Activated naive CD4-positive, alpha-beta T cell treated with anti-CD3 and anti-CD28 coated beads for 36 hours (primary cell): Measurements from ENCODE around the gene TBPL2. TPM values are rescaled to one million over a fixed set of nuclear protein-coding genes. Genes with fewer than 3 reads are reported as not detected.

Experiments
- CTCF ChIA-PET: fragments of 350-600 bp; sonication (Branson Sonifier 250); formaldehyde crosslinking; loops from one replicate; lab custom pipeline; 2021; ENCODE audit warnings: antibody characterized with exemption; lab: Charles Lee
- DNase-seq: peaks from one replicate; pipeline ENCODE4 v3.0.0-alpha.2; 2020
- H3K27ac Mint-ChIP-seq: one replicate; pipeline ENCODE4 v1.8.0; 2021; ENCODE audit warnings: mild to moderate bottlenecking, mixed read lengths
- H3K27me3 Mint-ChIP-seq: one replicate; pipeline ENCODE4 v1.8.0; 2021; ENCODE audit warnings: low read depth, mixed read lengths
- H3K36me3 Mint-ChIP-seq: one replicate; pipeline ENCODE4 v1.8.0; 2021; ENCODE audit warnings: low read depth, mixed read lengths
- H3K4me1 Mint-ChIP-seq: one replicate; pipeline ENCODE4 v1.8.0; 2021; ENCODE audit warnings: low read depth, mixed read lengths
- H3K4me3 Mint-ChIP-seq: one replicate; pipeline ENCODE4 v1.8.0; 2021; ENCODE audit warnings: mild to moderate bottlenecking, moderate library complexity, mixed read lengths
- H3K9me3 Mint-ChIP-seq: one replicate; pipeline ENCODE4 v1.8.0; 2021; ENCODE audit warnings: mixed read lengths
- intact Hi-C: fragments of 100-400 bp; cut with micrococcal nuclease; formaldehyde crosslinking; loops from one replicate; pipeline ENCODE4 v1.15.1; 2023
- total RNA-seq, 2 experiments: library from RNA; stranded (reverse); gene quantifications; one replicate each; pipeline ENCODE4 v1.2.3, GENCODE V29; 2021

The TBPL2 gene
- total RNA-seq, 2 experiments from 2014 or later: not detected

DNA sequence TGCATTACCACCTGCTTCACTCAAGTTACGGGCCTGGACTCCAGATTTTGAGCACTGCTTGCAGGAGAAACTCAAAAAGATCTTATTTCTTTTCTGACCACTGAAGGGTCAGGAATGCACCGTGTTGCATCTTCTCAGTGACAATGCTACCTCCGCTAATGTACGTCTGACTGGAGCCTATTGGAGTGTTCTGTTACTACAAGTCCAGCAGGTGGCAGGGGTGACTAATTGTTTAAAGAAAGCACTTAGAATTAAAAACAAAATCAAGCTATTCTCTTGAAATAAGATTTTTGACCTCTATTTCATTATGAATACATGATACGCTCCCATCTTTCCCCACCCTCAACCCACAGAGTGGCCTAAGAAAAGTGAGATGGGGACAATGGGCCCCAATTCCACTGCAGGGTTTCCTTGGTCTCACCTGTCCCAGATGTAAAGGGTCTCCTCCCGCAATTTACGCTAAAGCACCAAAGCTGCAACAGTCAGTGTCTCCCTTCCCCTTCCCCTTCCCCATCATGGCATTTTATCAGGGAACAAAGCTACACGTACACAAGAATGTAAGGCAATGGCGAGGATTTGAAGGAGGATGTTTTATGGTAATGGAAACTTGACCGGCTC is 2.2 kb downstream of the TBPL2 start:
- peak; percentile 32 for DNase-seq
- H3K27ac Mint-ChIP-seq: no peak overlapping the region
- H3K27me3 Mint-ChIP-seq: no peaks in the 10 kb centered on the region
- intact Hi-C loops: loop anchor here (2.0 kb wide), 1 partner anchor 903 kb away; no protein-coding TSS in a partner anchor
- no peaks in the 10 kb centered on the region for H3K36me3 Mint-ChIP-seq
- peaks cover 21% of the 10 kb centered on the region for H3K4me1 Mint-ChIP-seq
- CTCF ChIA-PET: interaction anchor here (0.7 to 2.3 kb wide), 8 partner anchors 9 to 335 kb away, joined by 3 to 12 read pairs (median 4); no protein-coding TSS in a partner anchor
- H3K9me3 Mint-ChIP-seq: no peaks in the 10 kb centered on the region
- H3K4me3 Mint-ChIP-seq: no peak overlapping the region

GRCh38 chr14:55436931-55437330 is 3.5 kb downstream of the TBPL2 start:
- no peaks in the 10 kb centered on the region for H3K27me3 Mint-ChIP-seq
- intact Hi-C loops: no loop called here
- H3K9me3 Mint-ChIP-seq: no peaks in the 10 kb centered on the region
- DNase-seq: no peak
- CTCF ChIA-PET: interaction anchor here (1.2 to 2.3 kb wide), 3 partner anchors 20 to 224 kb away, joined by 3 to 12 read pairs (median 4); no protein-coding TSS in a partner anchor
- H3K27ac Mint-ChIP-seq: no peak overlapping the region
- H3K4me3 Mint-ChIP-seq: no peak overlapping the region
- no peaks in the 10 kb centered on the region for H3K36me3 Mint-ChIP-seq
- peaks cover 26% of the 10 kb centered on the region for H3K4me1 Mint-ChIP-seq

- Mint-ChIP-seq H3K4me3 (no peak overlapping the region), H3K4me1 (peaks cover 26% of the 10 kb centered on the region), H3K36me3 (no peaks in the 10 kb centered on the region), H3K27me3 (no peaks in the 10 kb centered on the region), H3K27ac (no peak overlapping the region), H3K9me3 (no peaks in the 10 kb centered on the region)
- intact Hi-C loops: no loop called here
- CTCF ChIA-PET: interaction anchor here (0.6 to 2.9 kb wide), 3 partner anchors 8 to 176 kb away, joined by 3 to 13 read pairs (median 4); no protein-coding TSS in a partner anchor
- no peak for DNase-seq
These were observed 3.9 kb downstream of the TBPL2 start for GRCh38 chr14:55436519-55436918.

DNA sequence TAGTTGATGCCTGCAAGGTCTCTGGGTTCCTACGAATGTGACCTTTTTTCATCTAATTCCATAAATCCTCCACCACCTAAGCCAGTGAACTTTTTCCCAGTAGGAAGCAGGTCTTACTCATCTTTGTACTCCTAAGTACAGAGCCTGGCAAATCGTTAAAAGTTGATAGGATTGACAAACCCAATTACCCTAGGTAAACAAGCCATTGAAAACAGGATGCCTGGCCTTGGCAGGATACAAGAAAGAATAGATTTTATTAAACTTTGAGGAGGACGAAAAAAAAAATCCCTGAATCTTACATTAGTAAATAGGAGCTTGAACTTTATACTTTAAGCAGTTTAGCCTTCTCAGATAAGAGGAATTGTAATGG is 5.6 kb downstream of the TBPL2 start:
- H3K27ac Mint-ChIP-seq: peak overlapping the region; percentile 18
- H3K27me3 Mint-ChIP-seq: no peaks in the 10 kb centered on the region
- intact Hi-C loops: loop anchor here (1.0 kb wide), 2 partner anchors 163 to 221 kb away; partner anchors contain the start of gene FBXO34
- DNase-seq: no peak
- H3K4me3 Mint-ChIP-seq: no peak overlapping the region
- CTCF ChIA-PET: interaction anchor here (0.7 to 2.9 kb wide), 6 partner anchors 9 to 683 kb away, joined by 3 to 16 read pairs (median 8); partner anchors contain the start of gene PELI2
- H3K9me3 Mint-ChIP-seq: no peaks in the 10 kb centered on the region
- no peaks in the 10 kb centered on the region for H3K36me3 Mint-ChIP-seq
- peaks cover 31% of the 10 kb centered on the region for H3K4me1 Mint-ChIP-seq

DNA sequence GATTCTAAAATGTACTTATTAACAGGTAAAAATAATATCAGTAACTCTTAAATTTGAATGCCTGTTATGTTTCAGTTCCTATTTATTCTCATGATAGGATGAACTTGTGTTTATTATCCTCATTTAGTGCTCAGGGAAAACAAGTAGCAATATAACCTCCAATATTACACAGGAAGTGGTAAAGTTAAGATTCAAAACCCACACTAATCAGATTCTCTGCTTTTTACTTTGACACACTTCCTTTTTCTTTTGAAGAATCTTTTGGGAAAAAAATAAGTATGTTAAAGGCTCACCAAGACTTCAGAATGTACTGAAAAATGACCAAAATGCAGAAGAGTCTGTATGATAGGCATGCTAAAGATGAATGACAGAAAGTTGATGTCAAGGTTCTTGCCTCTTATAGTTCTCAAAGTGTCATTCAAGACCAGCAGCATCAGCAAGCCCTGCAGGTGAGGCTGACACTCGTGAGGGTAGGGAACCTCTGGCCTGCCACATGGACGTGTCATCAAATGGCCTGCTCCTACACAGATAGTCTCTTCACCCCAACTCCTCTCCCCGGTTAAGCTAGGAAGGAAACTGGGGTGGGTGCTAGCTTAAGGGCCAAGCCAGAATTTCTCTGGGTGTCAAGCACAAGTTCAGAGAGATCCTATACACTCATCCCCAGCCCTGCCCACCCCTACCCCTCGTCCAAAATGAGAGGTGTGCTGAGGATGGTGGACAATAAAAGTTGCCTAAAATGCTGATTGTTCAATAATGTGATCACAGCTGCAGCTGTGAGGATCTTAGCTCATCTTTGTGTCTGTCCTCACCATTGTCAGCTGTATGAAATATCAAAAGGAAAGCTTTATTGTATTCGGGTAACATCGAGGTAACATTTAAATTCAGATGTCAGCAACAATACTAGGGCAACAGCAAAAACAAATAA is 6.3 kb downstream of the TBPL2 start:
- H3K9me3 Mint-ChIP-seq: no peaks in the 10 kb centered on the region
- no peaks in the 10 kb centered on the region for H3K36me3 Mint-ChIP-seq
- no peak overlapping the region for H3K4me3 Mint-ChIP-seq
- CTCF ChIA-PET: interaction anchor here (0.6 to 3.0 kb wide), 11 partner anchors 9 to 684 kb away, joined by 3 to 16 read pairs (median 7); partner anchors contain the start of gene PELI2
- H3K27me3 Mint-ChIP-seq: no peaks in the 10 kb centered on the region
- H3K4me1 Mint-ChIP-seq: peaks cover 32% of the 10 kb centered on the region
- intact Hi-C loops: loop anchor here (1.0 kb wide), 2 partner anchors 163 to 221 kb away; partner anchors contain the start of gene FBXO34
- peak overlapping the region; percentile 18 for H3K27ac Mint-ChIP-seq
- peak; percentile 19 for DNase-seq

DNA sequence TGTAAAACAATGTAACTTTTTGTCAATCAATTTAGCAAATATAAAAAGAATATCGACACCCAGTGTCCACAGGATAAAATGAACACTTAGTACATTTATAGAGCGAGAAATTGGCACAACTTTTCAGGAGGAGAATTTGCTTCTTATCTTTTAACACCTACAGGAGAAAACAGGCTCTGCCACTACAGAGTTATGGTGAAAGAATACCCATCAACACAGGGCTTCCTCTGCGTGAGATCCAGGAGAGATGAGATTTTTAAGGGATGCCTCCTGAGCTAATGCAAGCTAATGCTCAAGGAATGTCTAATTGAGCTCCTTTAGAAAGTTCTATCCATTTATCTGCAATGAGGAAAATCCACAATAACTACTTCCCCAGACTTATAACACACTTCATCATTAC is 7.8 kb downstream of the TBPL2 start:
- no peaks in the 10 kb centered on the region for H3K36me3 Mint-ChIP-seq
- H3K27ac Mint-ChIP-seq: no peak overlapping the region
- CTCF ChIA-PET: interaction anchor here (0.9 to 3.0 kb wide), 7 partner anchors 9 to 168 kb away, joined by 3 to 12 read pairs (median 4); no protein-coding TSS in a partner anchor
- intact Hi-C loops: no loop called here
- no peak for DNase-seq
- peaks cover 32% of the 10 kb centered on the region for H3K4me1 Mint-ChIP-seq
- no peak overlapping the region for H3K4me3 Mint-ChIP-seq
- H3K9me3 Mint-ChIP-seq: no peaks in the 10 kb centered on the region
- no peaks in the 10 kb centered on the region for H3K27me3 Mint-ChIP-seq

GRCh38 chr14:55430024-55430690 is 10.3 kb downstream of the TBPL2 start:
- Mint-ChIP-seq H3K4me3 (no peak overlapping the region), H3K9me3 (no peaks in the 10 kb centered on the region), H3K4me1 (peaks cover 29% of the 10 kb centered on the region), H3K27ac (peak overlapping the region; percentile 62), H3K27me3 (no peaks in the 10 kb centered on the region), H3K36me3 (no peaks in the 10 kb centered on the region)
- peak; percentile 71 for DNase-seq
- intact Hi-C loops: loop anchor here (1.0 kb wide), 8 partner anchors 56 to 528 kb away; partner anchors contain the start of genes DLGAP5, FBXO34 and GCH1
- CTCF ChIA-PET: interaction anchor here (0.6 to 2.0 kb wide), 8 partner anchors 43 to 231 kb away, joined by 3 to 7 read pairs (median 5); no protein-coding TSS in a partner anchor

GRCh38 chr14:55427439-55427838 is 13.0 kb downstream of the TBPL2 start:
- Mint-ChIP-seq H3K4me3 (no peak overlapping the region), H3K36me3 (no peaks in the 10 kb centered on the region), H3K9me3 (no peaks in the 10 kb centered on the region), H3K27me3 (no peaks in the 10 kb centered on the region), H3K27ac (no peak overlapping the region), H3K4me1 (peaks cover 8% of the 10 kb centered on the region)
- CTCF ChIA-PET: interaction anchor here (0.6 to 5.5 kb wide), 6 partner anchors 12 to 204 kb away, joined by 3 to 36 read pairs (median 6); no protein-coding TSS in a partner anchor
- intact Hi-C loops: no loop called here
- DNase-seq: no peak

GRCh38 chr14:55426891-55427290 is 13.5 kb downstream of the TBPL2 start:
- CTCF ChIA-PET: interaction anchor here (0.5 to 5.5 kb wide), 7 partner anchors 11 to 203 kb away, joined by 3 to 36 read pairs (median 5); no protein-coding TSS in a partner anchor
- no peaks in the 10 kb centered on the region for H3K9me3 Mint-ChIP-seq
- no peak overlapping the region for H3K27ac Mint-ChIP-seq
- no peak overlapping the region for H3K4me3 Mint-ChIP-seq
- H3K27me3 Mint-ChIP-seq: no peaks in the 10 kb centered on the region
- H3K4me1 Mint-ChIP-seq: peaks cover 8% of the 10 kb centered on the region
- no peak for DNase-seq
- intact Hi-C loops: no loop called here
- no peaks in the 10 kb centered on the region for H3K36me3 Mint-ChIP-seq

GRCh38 chr14:55425091-55425490 is 15.3 kb downstream of the TBPL2 start:
- Mint-ChIP-seq H3K27ac (no peak overlapping the region), H3K27me3 (no peaks in the 10 kb centered on the region), H3K4me3 (no peak overlapping the region), H3K4me1 (peaks cover 6% of the 10 kb centered on the region), H3K9me3 (no peaks in the 10 kb centered on the region), H3K36me3 (no peaks in the 10 kb centered on the region)
- CTCF ChIA-PET: interaction anchor here (0.7 to 5.5 kb wide), 4 partner anchors 8 to 212 kb away, joined by 3 to 36 read pairs (median 4); no protein-coding TSS in a partner anchor
- intact Hi-C loops: no loop called here
- no peak for DNase-seq

- CTCF ChIA-PET: interaction anchor here (0.9 to 5.5 kb wide), 4 partner anchors 8 to 180 kb away, joined by 3 to 36 read pairs (median 4); no protein-coding TSS in a partner anchor
- H3K4me3 Mint-ChIP-seq: no peak overlapping the region
- no peaks in the 10 kb centered on the region for H3K36me3 Mint-ChIP-seq
- peaks cover 2% of the 10 kb centered on the region for H3K4me1 Mint-ChIP-seq
- DNase-seq: no peak
- no peaks in the 10 kb centered on the region for H3K9me3 Mint-ChIP-seq
- H3K27me3 Mint-ChIP-seq: no peaks in the 10 kb centered on the region
- intact Hi-C loops: no loop called here
- H3K27ac Mint-ChIP-seq: no peak overlapping the region
These were observed 16.4 kb downstream of the TBPL2 start for GRCh38 chr14:55423969-55424368.
